HG03521 (cell line): Measurements from ENCODE around the gene ASPM.
"Not testable (repeated sequence)": the region's sequence is repeated elsewhere in the genome, so short reads cannot be mapped to it uniquely, and the experiment has no call there.

ENCODE experiments used
- ATAC-seq: cut with Tn5 transposase; IDR thresholded peaks from one replicate; pipeline ENCODE4 v1.9.1; 2021; ENCODE audit warnings: mild to moderate bottlenecking, moderate library complexity; ENCODE audit not compliant: unreplicated experiment

ASPM gene

DNA sequence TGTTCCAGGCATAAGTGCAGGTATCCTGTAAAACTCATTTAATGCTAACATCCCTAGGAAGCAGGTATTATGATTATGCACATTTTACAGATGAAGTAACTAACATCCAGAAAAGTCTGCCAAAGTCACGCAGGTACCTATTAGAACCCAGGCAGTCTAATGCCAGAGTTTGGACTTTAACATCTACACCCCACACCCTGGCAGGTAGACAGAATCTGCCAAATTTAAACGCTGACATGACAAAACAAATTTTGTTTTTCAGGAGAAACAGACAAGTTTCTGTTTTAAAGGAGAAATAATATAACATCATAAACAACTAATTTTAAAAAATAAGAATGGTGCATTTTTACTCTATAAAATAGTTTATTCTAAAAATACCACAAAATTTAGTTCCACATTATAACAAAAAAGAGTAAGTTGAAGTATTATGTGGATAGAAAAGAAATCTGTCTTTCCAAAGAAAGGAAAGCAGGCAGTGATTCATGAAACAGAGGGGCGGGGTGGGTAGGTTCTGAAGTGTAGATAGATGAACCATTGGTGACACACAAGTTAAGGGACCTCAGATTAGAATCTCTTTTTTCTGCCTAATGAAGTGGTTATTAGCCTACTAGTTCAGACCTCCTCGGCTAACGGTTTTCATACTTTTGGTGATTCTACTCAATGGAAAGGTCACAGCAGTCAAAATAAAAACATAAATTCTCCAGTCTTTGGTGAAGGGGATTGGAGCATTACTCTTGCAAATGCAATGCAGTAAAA lies 1.7 kb downstream of the ASPM start:
- ATAC-seq, result no peak

DNA sequence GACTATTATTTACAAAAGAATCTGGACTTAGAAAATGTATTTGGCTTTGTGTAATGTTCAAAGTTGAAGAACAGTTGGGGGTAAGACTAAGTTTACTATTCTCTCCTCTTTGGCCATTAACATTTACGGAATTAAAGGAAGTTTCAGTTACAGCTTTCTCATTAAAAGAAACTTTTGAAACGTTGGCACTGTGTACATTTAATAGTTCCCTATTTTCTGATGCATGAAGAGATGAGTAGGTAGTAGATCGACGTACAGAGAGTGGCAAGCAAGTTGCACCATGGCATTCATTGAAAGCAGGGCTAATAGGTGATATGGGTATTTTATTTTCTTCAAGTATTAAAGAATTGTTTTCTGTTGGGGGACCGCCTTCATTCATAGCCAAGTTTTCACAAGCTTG lies 3.2 kb downstream of the ASPM start:
- no peak for ATAC-seq

DNA sequence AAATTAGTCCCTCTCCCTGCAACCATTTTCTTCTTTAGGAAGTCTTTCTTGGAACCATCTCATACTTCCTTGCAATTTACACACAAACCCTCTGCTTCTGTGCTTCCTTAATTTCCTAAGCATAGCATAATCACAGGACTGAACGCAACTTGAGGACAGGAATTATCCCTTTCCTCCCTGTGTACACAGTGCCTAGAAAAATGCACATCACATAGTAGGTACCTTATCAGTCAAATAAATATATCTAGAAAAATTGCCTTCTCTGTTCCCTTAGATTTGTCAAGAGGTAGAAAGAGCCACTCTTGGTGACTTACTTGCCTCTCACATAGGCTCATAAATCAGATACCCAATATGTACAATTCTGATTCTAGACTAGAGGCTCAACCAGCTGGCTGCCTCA lies 4.9 kb downstream of the ASPM start:
- no peak for ATAC-seq

DNA sequence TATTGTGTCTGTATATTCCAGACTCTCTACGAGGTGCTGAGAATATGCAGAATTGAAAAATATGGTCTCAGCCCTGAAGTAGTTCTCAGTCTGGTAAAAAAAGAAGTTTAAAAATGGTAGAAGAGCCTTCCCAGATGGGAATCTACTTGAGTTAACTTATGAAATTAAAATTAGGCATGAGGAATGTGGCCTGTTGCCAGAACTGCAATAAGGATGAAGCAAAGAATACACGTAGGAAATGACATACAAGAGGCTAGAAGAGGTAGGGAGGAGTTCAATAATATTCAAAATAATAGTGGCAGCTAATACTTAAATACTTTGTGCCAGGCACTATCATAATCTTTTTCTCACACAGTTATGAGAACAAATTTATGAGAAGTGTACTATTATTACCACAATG lies 6.3 kb downstream of the ASPM start:
- ATAC-seq, result no peak

DNA sequence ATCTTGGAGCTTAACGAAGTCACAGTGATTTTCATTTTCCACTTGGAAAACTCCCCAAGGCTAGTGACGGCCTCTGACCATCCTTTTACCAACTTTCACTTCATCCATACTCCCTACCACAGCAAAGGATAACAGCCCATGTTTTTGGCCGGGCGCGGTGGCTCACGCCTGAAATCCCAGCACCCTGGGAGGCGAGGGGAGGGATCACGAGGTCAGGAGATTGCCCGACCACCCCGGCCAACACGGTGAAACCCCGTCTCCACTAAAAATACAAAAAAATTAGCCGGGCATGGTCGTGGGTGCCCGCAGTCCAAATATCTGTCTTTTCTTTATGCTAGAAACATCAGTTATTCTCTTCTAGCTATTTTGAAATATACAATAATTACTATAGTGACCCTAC lies 7.3 kb downstream of the ASPM start:
- no peak for ATAC-seq

DNA sequence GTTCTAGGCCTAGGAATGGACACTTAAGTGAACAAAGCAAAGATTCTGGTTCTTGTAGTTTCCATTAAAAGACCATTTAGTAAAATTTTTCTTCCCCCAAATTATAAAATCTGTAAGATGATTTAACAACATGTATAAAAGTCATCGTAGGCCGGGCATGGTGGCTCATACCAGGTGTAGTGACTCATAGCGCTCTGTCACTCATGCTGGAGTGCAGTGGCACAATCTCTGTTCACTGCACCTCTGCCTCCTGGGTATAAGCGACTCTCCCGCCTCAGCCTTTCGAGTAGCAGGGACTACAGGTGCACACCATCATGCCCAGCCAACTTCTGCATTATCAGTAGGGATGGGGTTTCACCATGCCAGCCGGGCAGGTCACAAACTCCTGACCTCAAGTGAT lies 9.1 kb downstream of the ASPM start:
- ATAC-seq, result no peak

DNA sequence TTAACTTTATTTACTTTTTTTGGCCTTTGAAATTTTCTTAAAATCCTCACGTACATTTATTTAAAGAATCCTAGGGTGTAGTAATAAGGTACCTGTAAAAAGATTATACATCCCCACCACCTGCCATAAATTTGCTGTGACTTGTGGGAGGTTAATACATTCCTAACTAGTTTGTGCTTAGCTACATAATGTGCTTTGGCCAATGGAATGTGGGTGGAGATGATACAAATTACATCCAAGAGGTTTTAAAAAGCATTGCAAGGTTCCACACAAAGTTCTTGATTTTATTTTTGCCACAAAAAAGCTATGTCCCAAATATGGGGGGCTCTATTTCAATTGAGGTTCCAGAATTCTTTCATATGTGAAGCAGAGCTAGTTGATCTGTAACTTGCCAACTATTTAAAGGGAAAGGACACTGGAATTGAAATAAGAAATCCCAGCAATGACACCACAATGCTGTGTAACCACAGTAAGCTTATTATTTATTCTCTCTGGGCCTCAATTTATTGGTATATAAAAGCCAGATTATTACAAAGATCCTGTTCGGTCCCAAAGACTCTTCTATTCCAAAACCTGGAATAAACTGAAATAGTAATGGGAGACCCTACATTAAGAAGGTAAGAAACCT lies 15.7 kb downstream of the ASPM start:
- ATAC-seq, result no peak

DNA sequence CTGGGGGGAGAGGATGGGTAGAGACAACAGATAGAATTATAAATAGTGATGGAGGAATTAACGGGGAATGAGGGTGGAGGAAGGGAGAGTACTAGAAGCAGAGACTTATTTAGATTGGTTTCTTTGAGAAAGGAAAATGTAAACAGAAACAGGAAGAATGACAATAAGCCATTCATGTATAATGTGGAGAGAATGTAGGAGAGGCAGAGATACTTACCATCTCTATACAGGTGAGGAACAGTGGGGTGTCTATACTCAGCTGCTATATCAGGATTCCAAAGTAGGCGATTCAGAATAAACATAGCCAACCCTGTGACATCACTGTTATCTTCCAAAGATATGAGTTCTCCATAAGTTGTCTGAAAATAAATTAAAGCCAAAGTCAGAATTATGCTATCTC lies 16.8 kb downstream of the ASPM start:
- ATAC-seq, result no peak

DNA sequence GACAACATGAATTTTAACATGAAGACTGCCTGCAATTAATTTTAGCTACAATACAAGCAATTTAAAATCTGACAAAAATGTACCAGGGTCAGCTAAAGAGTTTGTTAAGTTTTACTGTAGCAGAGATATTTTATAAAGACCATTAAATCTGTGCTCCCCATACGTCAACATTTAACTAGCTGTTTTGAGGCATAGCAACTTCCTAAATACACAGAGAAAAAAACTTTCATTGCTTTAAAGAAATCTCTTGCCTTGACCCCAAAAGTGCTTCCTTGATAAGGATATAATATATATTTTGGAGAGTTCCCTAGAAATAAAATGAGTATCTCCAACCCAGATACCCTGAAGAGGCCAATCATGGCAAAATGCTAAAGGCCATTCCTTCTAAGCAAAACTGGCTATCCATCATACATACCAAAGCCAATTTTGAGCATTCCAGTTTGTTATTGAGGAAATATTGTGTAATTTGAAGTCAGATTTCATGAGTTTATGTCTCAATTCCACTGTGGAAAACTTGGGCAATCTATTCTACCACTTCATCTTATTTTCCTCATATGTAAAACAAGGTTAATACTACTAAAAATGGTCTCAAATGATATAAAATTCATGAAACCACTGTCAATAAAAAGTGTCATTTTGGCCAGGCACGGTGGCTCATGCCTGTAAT lies 19.1 kb downstream of the ASPM start:
- no peak for ATAC-seq

DNA sequence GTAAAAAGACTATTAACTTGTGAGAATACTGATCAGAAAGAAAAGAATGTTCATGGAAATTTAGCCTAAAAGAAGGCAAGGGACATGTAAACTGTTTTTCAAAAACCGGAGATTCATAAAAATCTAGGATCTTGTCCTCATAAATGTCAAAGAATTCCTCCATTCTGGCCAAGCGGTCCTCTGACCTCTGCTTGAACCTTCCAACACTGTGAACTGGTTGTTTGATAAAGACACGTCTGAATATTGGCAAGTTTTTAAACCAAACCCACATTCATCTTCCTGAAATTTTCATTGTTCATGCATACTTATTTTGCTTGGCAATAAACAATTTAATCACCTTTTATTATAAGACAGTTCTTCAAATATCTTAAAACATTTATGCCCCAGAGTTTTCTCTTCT lies 19.8 kb downstream of the ASPM start:
- no peak for ATAC-seq

DNA sequence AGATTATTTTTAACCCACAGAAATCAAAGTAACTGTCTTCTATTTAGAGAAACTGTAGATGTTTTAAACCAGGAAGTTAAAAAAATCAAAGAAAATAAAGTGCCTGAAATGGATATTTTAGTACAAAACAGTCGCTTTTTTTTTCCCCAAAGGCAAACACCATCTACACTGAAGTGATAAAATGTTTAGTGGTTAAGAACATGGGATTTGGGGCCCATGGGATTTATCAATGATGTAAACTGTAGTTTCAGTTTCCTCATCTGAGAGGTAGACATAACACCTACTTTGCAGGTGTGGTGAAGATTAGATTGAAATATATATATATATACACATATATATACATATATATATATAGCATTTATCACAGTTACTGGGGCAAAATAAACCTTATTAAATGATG lies 22.1 kb downstream of the ASPM start:
- no peak for ATAC-seq

DNA sequence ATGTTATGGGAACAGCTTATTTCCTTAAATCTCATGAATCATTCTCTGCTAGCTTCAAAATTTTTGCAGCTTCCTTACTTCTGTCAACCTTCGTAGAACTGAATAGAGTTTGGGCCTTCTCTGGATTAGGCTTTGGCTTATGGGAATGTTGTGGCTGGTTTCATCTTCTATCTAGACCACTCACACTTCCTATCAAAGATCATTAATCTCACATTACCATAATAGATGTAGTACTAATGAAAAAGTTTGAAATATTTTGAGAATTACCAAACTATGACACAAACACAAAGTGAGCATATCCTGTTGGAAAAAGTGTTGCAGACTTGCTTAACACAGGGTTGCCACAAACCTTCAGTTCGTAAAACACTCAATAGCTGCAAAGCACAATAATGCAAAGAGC lies 30.3 kb downstream of the ASPM start:
- no peak for ATAC-seq

DNA sequence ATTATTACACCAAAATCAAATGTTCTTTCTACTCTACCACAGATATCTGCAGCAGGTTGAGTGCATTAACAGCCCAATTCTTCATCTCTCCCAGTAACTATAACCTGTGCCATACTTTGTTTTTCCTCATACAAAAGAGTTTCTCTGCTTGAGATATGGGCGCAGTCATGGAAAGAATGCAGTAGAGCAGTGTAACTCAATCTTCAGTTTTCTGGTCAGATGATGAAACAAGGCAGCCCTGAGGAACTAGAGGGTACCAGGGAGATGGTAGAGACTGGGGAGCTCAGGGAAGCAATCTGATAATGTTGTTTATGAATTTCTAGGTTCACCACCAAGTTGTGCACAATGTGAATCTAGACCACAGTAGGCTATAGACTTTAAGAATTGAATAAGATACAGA lies 39.6 kb downstream of the ASPM start:
- ATAC-seq, result no peak

DNA sequence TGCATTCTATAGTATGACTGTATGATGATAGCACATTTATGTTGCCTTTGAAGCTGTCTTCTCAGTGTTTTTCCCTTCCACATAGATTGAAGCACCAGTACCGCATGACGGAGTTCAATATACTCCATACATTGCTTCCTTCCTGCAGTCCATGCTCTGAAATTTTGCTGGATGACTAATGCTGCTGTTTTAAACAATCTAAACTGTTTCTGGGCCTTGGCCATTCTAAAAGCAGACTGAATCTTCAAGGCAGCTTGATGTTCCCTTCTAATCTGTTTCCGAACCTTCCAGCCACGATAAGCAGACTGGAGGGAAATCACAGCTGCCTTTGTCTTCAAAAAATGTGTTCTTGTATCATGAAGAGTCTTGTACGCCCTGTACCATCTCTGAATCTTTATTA lies 43.2 kb downstream of the ASPM start:
- no peak for ATAC-seq

DNA sequence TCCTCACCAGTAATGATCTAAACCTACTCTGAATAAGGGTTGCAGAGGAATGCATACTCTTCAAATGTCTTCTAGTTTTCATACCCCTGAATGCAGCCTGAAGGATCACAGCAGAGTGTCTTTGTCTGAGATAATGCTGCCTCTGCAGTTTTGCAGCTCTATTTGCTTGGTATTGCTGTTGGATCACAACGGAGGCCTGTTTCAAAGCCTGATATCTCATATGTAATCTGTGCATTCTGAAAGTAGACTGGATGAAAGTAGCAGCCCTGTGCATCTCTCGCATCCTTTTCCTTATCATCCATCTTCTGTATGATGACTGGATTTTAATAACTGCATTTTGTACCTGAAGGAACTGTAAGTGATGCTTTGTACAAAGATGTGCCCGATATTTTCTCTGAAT lies 44.5 kb downstream of the ASPM start:
- no peak for ATAC-seq

DNA sequence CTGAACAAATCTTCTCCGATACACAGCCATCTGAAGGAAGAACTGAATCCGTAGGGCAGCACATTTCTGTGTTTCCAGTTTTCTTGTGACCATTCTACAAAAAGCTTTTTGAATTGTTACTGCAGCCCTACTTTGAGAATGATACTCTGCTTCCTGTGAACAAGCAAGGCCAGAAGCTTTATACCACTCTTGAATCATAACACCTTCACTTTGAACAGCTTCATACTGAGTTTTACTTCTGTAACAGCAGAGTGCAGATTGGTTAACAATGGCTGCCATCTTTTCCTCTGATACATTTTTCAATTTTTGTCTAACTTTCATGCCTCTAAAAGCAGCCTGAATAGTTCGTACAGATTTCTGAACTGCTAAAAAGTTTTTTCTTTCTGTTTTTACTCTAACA lies 45.8 kb downstream of the ASPM start:
- ATAC-seq, result no peak

DNA sequence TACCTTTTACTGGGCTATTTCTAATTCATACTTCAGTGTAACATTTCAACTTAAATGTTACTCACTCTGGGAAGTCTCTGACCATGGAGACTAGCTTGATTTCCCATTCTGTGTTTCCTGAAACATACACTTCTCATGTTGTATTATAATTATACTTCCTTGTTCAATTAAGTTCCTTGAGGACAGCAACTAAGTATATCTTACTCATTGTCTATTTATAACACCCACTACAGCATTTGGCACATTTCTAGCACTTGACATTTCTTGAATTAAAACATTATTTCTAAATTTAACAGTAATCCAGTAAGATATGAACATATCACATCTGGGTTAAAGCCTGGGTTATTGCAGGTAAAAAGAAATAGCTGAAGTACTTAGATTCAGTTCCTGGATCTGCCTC lies 47.0 kb downstream of the ASPM start:
- no peak for ATAC-seq

DNA sequence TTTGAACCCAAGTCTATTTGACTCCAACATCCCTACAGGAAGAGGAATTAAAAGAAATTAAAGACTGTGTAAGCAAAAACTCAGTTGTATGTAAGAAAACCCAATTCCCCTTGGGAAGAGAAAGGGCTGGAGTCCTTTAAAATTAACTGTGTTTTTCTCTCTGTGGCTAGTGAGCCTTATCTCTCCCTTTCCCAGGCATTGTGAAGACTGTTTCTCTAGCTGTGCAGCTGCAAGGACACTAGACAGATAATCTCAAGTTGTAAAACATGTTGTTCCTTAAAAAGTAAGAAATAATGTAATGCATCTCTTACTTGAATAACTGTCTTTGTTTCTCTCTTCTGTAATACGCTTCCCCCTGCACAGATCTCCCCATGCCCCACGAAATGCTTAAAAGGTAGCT lies 49.5 kb downstream of the ASPM start:
- ATAC-seq, result not testable (repeated sequence)

DNA sequence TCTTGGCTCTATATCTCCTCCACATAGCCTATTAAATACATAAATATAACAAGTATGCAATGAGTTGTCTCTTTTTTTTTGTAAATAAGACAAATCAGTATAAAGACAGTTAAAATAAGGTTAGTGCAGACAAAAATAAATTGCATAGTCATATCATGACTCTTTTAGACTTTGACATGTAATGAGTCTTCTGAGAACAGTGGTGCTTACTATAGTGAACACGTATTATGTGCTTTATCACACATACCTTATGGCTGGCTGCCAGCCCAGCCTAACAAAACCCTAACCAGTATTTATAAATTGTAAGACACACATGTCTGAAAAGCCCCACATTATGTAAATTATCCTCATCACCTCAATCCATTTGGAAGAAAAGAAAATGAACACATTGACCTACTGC lies 50.3 kb downstream of the ASPM start:
- no peak for ATAC-seq

DNA sequence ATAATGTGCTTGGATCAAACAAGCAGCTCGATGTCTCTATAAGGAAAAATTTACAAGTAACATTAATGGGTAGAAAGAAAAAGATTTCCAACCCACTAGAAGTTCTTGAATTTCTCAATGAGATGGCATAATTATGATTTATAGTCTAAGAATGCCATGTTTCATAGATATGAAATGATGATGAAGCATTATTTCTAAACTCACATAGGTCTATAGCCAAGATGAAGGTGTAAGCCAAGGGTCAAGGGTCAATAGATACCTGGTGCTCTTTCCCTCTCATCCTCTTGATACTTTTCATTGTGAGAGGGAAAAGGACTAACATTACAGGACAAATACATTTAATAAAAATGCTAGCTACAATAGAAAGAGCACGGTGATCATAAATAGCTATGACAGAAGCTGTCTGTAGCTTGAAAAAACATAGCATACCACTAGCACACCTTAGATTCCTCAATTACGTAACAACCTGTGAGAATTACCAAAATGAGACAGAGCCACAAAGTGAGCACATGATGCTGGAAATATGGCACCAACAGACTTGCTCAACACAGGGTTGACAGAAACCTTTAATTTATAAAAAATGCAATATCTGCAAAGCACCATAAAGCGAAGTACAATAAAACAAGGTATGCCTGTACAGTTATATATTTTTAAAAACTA lies 53.1 kb downstream of the ASPM start:
- no peak for ATAC-seq

DNA sequence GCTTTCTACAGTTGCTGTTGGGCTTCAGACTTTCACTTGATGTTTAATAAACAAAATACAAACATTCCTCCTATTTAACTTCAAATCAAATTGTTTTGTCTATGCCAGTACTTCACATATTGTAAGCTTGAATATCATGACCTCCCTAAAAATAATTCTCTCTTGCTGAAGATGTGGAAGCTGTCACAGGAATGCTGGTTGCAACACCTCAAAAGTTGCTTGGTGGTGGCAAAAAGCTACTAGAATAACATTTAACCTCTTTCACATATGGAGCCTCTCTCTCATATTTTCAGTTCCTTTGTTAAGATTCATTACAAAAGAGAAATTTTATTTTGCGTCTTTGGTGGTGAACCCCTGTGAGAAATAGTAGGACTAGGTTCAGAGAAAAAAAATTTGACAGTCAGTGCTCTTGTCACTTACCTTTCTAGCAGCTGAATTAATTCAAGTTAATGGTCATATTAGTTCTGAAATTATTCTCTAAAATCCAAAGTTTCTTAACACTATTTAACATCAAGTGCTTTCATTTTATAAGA lies 53.9 kb downstream of the ASPM start:
- no peak for ATAC-seq

DNA sequence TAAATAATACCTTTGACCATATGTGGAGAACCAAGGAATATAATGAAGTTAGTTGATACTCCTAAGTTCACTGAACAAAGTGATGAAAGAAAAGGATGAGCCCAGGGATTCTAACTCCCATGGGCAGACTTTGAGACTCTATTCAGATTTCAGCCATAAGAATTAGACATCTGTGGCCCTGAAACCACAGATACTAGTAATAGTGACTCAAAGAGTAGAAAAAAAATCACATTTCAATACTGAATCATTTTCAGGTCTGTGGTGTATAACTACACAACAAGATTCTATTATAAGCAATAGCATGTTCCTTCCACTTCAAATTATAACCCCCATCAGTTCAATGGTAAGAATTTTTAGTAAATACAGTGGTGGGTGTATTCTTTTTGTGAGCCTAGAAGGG lies 63.0 kb downstream of the ASPM start:
- no peak for ATAC-seq
